ENCODE data around the gene CADM4. TPM values are rescaled to one million over a fixed set of nuclear protein-coding genes. Genes with fewer than 3 reads are reported as not detected.
"Not testable (repeated sequence)": the region's sequence is repeated elsewhere in the genome, so short reads cannot be mapped to it uniquely, and the experiment has no call there.

CADM4 gene
- total and polyA plus RNA-seq, 9 of the 15 experiments (the other 6 are each of a cell fraction or from before 2014, with no cell fraction given) = 0.03 to 4.6 (median 1.3) TPM

DNA sequence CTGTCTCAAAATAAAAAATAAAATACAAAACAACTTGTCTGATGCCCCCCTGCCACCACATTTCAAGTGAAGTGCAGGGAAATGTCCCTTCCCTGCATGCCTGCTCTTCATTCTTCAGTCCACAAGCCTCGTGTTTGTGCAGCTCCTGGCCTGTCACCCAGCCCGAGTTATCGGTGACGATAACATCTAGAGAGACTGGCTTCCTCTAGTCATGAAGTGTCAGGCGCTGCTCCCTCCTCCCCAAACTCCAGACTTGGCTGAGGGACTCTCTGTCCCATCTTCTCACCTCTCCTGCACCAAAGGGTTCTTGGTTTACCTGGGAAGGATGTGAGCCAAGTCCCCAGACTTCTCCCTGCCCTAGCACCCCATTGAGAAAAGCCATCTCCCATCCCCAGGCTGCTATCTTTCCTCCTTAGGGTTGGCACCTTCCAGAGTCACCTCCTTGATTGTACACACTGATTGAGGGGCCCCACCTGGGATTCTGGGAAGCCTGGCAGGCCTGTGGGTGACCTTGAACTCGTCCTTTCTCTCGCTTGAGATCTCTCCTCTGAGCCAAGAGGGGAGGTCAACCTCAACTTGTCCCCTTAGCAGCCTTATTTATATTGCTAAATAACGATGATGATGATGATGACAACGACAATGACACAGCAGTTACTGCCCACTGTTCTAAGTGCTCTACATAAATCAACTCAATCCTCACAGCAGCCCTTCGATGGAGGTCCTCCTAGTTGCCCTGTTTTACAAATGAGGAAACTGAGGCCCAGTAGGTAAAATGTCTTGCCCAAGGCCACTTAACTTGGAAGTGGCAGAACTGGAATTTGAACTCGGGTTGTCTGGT lies 43.4 kb upstream of the CADM4 start (continued):
- TF ChIP-seq NR4A1 (CRISPR knock-in tag; IDR thresholded peaks at IDR 0.05) (no peak), NR4A1 (tag; IDR thresholded peaks at IDR 0.05) (no peak), GATA2 (CRISPR knock-in tag; IDR thresholded peaks at IDR 0.05) (no peak), RCOR1 (IDR thresholded peaks at IDR 0.05; ENCODE audit: borderline replicate concordance in 1 of 2, low read depth in 2 of 2, low read length in 2 of 2) (peak in 1 of 2 experiments; percentile 44; a peak in 1 of 4 replicates), ETV1 (tag; conservative IDR thresholded peaks at IDR 0.05; ENCODE audit: low read depth) (0 out of 2 replicates have a peak, but pooled peaks have one; percentile 13), JUND (IDR thresholded peaks at IDR 0.05; ENCODE audit: borderline replicate concordance, low read depth, low read length) (peak; percentile 21; the same call in 1 of the 2 replicates), JUND (tag; IDR thresholded peaks at IDR 0.05; ENCODE audit: borderline replicate concordance, low read depth, low read length) (no peak), CBFA2T3 (IDR thresholded peaks at IDR 0.05) (no peak), CREBBP (IDR thresholded peaks at IDR 0.05; ENCODE audit: low read depth, low read length) (no peak), NR2C2 (CRISPR knock-in tag; IDR thresholded peaks at IDR 0.05) (no peak), NR2C2 (tag; IDR thresholded peaks at IDR 0.05) (peak; percentile 41; the same call in 1 of the 2 replicates)
- TF ChIP-seq, protein P1, sequence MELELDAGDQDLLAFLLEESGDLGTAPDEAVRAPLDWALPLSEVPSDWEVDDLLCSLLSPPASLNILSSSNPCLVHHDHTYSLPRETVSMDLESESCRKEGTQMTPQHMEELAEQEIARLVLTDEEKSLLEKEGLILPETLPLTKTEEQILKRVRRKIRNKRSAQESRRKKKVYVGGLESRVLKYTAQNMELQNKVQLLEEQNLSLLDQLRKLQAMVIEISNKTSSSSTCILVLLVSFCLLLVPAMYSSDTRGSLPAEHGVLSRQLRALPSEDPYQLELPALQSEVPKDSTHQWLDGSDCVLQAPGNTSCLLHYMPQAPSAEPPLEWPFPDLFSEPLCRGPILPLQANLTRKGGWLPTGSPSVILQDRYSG (tag; conservative IDR thresholded peaks at IDR 0.05; ENCODE audit: low read depth) = no peak
- TF ChIP-seq, protein P2, sequence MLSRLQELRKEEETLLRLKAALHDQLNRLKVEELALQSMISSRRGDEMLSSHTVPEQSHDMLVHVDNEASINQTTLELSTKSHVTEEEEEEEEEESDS (CRISPR knock-in tag; IDR thresholded peaks at IDR 0.05) = no peak

DNA sequence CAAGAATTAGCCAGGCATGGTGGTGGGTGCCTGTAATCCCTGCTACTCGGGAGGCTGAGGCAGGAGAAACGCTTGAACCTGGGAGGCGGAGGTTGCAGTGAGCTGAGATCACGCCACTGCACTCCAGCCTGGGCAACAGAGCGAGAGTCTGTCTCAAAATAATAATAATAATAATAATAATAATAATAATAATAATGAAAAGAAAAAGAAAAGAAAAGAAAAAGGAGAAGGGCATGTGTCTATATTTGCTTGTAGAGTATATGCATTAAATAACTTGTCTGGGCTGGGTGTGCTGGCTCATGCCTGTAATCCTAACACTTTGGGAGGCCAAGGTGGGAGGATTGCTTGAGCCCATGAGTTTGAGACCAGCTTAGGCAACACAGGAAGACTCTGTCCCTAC lies 42.6 kb upstream of the CADM4 start:
- DNase-seq (ENCODE audit: extremely low read depth in 1 of 4, low spot score in 3 of 4); H3K9me3 ChIP-seq (replicated peaks; ENCODE audit: control insufficient read depth, insufficient read depth, low read depth, low read length); H3K27me3 ChIP-seq (ENCODE audit: control insufficient read depth in 2 of 2, insufficient read depth in 2 of 2, low read length in 2 of 2); H3K36me3 ChIP-seq (ENCODE audit: control insufficient read depth, insufficient read depth, low read length); in situ Hi-C loops (cut with MboI); H4K20me1 ChIP-seq (replicated peaks; ENCODE audit: control insufficient read depth, insufficient read depth, low read length); H3K9ac ChIP-seq (ENCODE audit: insufficient read depth in 1 of 2, low read depth in 2 of 2, low read length in 2 of 2); H3K9me1 ChIP-seq (ENCODE audit: control insufficient read depth, insufficient read depth, low read length); H3K27ac ChIP-seq (ENCODE audit: extremely low read depth, low read depth, low read length); H2AFZ ChIP-seq (ENCODE audit: low read depth, low read length); ATAC-seq; intact Hi-C loops (cut with micrococcal nuclease); CTCF ChIA-PET (ENCODE audit: low intra/inter-chr PET ratio); H3K79me2 ChIP-seq (ENCODE audit: control insufficient read depth, insufficient read depth, low read length); H3K4me3 ChIP-seq; FAIRE-seq; BruUV-seq (replicated peaks); H3K4me2 ChIP-seq (ENCODE audit: insufficient read depth, low read length): not testable (repeated sequence)
- POLR2A ChIA-PET = interaction anchor here (0.6 kb wide), 1 partner anchor 39 kb away, joined by 3 read pairs; no protein-coding TSS in a partner anchor
- 61% methylated on average over 5 of the region's 5 CpGs for WGBS (ENCODE audit: insufficient coverage, low coverage, missing lambda C conversion rate)
- peaks cover 12% of the 10 kb centered on the region in 2 experiments for H3K4me1 ChIP-seq (replicated peaks in 1 of 2; ENCODE audit: control insufficient read depth in 2 of 2, insufficient read depth in 2 of 2, low read length in 2 of 2)
